Stimulated activated CD4-positive, alpha-beta T cell treated with anti-CD3 and anti-CD28 coated beads, Interleukin-15, amount 100 ng/mL, for 48 hours (primary cell): ENCODE data around the gene PHF11.

Source experiments
- DNase-seq, 2 donors: peaks; one replicate each; pipeline ENCODE4 v3.0.0-alpha.2; 2020; ENCODE audit warnings: low read depth in 2 of 2

The PHF11 gene

DNA sequence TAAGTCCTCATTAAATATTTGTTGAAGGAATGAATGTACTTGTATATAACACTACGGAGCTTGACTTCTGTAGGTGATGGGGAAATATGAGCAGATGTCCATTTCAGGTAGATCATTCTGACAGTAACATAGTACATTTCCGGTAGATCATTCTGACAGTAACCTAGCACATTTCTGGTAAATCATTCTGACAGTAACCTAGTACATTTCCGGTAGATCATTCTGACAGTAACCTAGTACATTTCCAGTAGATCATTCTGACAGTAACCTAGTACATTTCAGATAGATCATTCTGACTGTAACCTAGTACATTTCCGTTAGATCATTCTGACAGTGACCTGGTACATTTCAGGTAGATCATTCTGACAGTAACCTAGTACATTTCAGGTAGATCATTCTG is 2.5 kb downstream of the PHF11 start:
- no peak for DNase-seq

DNA sequence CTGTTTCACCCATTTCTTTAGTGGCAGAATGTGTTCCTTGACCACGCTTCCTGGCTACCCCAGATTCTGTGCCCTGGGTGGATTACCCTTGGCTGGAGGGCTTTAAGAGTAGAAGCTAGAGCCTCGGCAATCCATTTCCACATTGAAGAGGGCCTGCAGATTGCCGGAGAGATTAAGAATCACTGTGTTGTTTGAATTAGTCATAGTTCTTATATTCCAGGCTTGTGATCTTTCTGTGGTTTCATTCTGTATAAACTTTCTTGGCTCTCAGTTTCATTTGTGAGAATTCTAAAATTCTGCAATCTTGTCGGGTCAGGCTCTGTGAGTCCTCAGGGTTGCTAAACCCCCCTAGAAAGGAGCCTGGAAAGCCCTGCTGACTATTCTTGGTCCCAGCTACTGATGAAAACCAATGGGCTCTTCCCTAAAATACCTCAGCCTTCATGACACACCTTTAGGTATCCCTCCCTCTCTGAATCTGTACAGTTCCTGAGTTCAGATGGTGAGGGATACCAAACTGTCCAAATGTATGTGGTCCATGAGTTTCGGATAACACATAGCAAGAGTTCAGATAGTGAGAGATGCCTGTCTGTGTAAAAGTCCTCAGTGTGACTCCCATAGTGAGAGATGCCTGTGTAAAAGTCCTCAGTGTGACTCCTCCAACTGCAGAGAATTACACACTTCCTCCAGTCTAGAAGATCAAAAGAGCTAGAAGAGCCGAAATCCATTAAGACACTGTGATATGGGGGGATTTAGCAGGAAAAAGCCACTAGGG is 4.3 kb downstream of the PHF11 start:
- DNase-seq, result no peak

DNA sequence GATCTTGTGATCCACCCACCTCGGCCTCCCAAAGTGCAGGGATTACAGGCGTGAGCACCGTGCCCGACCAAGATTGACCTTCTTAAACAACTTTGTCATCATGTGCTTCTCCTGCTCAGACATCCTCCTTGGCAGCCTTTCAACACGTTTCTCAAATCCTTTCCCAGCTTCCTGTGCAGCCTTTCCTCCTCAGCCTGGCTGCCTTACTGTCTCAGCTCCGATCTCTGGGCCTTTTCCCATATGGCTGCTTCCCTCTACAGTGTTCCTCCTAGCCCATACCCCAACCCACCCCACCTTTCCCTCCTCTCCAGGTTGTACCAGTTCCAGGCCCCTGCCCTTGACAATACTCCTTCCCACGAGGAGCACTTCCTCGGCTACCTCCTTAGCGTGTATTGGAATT is 7.2 kb downstream of the PHF11 start:
- DNase-seq, result no peak

DNA sequence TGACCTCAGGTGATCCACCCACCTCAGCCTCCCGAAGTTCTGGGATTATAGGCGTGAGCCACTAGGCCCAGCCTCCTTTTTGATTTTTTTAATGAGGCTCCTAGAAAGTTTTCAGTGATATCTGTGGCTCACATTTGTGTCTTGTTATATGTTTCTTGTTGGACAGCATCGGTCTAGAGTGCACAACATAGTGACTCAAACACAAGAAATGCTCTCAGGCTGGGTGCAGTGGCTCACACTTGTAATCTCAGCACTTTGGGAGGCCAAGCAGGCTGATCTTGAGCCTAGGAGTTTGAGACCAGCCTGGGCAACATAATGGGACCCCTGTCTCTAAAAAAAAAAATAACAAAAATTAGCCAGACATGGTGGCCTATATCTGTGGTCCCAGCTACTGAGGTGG is 8.2 kb downstream of the PHF11 start:
- DNase-seq, result no peak

DNA sequence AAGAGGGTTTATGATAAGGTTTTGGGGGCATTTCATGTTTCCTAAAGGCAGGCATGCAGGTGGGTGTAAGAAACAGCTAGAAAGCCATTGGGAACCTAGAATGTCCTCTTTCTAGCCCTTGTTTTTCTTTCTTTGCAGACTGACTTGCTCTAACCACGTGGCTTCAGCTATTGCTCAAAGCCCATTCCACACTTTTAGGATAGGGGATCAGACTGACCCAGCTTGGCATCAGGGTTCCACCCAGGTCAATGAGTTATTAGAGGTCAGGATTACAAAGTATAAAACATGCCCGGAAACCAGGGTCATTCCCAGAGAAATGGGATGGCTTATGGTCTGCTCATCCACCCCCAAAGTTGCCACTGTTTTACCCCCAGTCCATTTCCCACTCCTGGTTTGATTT is 16.8 kb downstream of the PHF11 start:
- DNase-seq, result no peak

DNA sequence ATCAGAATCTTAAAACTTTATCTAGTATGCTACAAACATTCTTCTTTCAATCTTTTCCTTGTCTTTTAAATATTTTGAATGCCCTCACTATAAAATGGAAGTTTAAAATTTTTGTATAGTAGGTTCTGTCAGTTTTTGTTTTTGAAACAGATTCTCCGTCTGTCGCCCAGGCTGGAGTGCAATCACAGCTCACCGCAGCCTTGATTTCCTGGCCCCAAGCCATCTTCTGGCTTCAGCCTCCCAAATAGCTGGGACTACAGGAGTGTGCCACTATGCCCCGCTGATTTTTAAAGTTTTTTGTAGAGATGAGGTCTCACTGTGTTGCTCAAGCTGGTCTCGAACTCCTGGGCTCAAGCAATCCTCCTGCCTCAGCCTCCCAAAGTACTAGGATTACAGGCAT is 20.7 kb downstream of the PHF11 start:
- DNase-seq, result no peak

DNA sequence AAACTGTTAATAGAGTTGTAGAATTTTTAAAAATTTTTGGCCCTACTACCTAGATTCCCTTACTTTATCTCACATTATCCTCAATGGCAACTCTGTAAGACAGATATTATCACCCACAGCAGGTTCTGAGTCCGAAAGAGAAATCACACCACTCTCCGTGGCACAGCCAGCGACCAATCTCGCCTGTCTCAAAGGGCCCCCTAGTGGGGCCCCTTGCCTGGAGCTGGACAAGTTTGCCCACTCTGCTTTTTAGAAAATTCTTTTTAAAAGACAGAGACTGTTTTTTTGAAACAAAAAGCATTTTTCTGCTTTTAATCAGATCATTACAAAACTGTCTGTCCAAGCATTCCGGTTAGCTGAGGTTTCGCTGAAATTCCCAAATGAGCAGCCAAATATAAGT is 21.7 kb downstream of the PHF11 start:
- DNase-seq, result no peak

DNA sequence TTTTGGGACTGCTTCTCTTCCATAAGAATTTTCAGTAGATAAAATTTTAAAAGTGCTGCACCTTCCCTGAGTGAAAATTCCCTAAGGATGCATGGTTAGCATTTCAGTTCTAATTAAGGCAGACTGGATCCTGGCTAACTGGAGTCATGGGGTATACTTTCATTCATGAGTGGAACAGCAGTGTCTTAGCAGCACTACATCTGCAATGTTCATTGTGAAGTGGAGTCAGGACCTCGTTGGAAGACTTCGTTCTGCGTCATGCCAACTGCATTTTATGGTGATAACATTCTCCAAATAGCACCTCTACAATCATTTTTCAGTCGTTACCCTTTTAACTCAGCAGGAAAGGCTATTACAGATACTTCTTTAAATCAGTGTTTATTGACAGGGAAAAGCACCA is 25.5 kb downstream of the PHF11 start:
- no peak for DNase-seq

DNA sequence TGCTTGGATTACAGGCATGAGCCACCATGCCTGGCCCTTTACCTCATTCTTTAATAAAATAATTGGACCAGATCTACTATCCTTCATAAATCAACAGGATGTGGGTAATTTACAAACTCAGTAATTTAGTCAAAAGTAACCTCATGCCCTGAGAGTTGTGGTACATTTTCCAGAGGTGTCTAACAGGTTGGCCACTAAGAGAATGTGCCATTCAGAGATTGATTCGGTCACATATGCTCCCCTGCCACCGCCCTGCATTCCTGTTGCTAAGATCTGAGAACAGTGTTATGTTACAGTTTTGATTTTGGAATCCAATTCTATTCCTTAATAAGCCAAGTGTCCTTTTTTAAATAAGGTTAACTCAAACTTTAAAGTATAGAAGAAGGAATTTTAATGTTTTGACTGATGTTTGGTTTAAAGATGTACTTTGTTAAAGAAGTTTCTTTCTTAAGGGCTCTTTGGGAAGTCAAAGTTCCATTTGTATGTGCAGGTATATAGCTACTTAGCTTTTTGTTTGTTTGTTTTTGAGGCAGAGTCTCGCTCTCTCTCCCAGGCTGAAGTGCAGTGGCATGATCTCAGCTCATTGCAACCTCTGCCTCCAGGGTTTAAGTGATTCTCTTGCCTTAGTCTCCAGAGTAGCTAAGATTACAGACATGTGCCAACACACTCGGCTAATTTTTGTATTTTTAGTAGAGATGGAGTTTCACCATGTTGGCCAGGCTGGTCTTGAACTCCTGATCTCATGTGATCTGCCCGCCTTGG is 29.2 kb downstream of the PHF11 start:
- no peak for DNase-seq

DNA sequence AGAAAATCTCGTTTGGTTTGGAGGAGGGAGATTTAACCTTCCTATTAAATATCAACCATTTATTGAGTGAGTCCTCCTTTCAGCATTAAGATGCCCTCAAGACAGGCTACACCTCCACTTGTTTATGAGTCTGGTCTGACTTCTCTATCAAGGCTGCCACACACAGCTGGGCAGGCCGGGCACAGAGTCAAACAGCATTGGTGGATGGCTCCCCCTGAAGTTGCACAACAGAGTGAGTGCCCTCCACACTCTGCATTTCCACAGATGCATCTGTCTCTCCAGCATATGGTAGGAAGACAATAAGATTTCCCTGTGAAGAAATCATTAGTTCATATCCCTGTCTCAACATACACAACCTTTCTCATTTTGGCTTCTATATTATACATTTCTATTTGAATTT is 31.4 kb downstream of the PHF11 start:
- DNase-seq, result no peak

DNA sequence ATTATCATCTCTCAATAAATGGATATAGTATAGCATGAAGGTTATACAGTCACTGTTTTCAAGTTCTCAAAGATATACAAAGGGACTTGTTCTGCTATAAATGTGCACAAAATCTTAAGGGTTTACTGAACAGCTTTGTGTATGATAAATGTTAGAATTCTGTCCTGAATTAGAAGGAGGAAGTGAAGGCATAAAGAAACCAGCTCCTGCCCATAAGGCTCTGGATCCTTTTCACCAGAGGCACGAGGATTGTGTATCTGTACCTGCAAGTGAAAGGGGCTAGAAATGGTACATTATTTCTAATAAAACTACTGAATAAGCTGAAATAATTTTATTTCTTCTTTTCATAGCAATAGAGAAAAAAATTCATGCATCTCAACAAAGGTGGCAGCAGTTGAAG is 32.4 kb downstream of the PHF11 start:
- DNase-seq, result no peak

DNA sequence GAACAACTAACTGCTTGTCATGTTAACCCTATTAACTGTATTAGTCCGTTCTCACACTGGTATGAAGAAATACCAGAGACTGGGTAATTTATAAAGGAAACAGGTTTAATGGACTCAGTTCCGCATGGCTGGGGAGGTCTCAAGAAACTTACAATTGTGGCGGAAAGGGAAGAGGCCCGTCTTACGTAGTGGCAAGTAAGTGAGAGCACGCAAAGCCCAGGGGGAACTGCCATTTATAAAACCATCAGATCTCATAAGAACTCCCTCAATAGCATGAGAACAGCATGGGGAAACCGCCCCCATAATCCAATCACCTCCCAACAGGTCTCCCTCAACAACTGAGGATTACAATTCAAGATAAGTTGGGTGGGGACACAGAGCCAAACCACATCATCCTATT is 34.7 kb downstream of the PHF11 start:
- no peak for DNase-seq

DNA sequence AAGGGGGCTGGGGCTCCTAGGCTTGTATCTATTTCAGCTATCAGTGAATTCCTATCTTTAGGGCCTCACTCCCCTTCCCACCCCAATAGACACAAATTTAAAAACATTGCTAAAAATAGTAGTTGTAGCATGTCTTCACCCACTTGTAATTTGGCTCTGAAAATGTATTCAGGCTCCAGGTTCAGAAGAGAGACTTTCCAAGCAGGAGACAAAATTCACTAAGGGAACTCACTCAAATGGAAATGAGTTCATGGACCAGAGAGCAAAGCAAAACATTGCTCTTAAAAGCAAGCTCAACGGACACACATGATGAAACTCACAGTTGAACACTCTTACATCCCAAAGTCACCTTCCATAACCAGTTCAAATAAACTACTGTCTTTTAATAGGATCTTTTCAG is 36.8 kb downstream of the PHF11 start:
- no peak for DNase-seq

DNA sequence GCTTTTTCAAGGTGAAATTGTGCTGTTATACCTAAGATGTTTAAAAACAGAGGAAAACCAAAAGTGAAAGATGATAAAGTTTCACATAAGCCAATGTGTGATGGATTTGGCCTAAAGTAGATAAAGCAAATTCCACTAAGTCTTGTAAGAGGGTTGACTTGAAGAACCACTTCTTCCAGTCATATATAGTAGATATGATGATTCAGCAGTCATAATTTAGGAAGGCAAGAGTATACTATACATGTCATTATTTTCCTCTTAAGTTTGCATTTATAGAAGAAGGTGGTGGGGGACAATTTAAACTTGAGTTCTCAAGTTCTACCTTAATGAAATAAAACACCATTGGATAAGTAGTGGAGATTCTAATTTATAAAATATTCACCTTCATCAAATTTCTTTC is 37.3 kb downstream of the PHF11 start:
- DNase-seq, result no peak

DNA sequence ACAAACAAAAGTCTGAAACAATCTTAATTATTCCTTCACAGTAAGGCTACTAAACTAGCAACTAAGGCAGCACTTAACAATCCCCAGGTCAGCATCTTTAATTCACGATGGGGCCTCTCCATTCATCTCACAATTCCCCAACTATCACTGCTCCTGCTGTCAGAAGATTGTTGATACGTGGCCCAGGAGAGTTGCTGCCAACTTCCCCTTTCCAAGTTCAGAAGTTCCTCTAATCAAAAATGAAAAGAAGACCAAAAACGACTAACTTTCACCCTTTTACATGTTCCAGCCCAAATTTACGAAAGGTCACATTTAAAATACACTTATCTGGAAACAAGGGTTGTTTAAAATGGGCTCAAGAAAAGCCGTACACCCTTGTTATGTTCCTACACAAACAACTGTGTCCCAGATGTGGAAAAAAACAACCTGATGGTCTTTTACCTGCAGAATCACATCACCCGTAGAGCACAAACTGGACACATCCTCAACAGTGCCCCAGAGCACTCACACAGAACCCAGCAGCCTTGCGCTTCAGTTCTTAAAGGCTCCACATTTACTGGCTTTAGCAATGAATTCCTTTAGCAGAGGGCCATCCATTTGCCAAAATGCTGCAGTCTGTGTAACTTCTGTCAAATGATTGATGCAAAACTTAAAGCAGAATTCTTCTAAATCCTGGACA is 38.0 kb downstream of the PHF11 start:
- no peak for DNase-seq

DNA sequence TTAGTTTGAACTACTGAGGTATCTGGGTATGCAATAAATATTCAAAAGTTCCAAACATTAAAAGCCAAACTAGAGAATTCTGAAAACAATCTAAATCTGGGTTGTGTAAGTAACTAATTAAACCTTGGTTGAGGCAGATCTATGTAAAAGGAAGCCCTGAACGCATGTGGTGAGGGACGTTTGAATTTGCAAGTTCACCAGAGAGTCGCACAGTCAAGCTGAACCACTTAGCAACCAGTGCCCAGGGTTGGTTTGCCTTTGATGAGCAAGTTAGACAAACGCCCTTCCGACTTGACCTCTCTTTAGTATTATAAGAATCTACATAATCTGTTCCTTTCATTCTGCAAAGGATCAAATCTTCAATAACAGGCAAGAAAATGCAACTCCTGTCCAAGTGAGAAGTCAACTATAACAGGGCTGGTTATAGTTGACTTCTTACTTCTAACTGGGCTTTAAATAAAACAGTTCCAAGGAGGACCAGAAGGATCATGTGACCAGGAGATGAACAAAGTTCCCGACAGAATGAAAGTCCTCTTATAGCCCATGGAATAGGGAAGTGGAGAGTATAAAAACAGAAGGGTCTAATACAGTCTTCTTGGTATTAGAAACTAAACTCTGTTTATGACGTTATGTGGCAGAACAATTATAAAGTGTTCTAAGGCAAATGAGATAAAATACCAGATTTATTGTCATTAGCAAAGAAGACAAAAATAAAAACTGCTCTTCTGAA is 40.6 kb downstream of the PHF11 start:
- no peak for DNase-seq

DNA sequence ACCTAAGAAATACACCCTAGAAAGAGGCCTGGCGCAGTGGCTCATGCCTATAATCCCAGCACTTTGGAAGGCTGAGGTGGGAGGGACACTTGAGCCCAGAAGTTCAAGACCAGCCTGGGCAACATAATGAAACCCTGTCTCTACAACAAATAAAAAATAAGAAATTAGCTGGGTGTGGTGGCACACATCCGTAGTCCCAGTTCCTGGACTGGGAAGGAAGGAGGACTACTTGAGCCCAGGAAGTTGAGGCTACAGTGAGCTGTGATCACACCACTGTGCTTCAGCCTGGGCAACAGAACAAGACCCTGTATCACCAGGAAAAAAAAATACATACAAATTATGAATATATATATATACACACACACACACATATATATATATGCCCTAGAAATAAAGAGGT is 42.7 kb downstream of the PHF11 start:
- DNase-seq, result no peak

DNA sequence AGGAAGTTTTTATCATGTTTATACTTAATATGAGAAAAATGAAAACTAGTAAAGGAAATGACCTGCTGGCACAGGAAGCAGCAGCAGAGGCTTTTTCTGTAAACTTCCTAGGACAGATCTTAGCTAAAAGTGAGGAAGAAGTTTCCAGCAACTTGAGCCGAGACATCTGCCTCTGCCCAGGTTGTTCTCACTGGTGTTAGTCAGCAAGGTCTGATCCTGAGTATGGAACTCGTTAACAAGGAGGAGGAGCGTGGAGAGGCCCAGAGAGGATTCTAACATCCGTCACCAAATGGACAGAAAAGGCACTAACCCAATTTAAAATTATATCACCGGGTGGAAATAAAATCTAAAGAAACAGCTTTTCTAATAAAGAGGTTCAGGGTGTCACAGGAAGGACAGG is 43.6 kb downstream of the PHF11 start:
- no peak for DNase-seq

DNA sequence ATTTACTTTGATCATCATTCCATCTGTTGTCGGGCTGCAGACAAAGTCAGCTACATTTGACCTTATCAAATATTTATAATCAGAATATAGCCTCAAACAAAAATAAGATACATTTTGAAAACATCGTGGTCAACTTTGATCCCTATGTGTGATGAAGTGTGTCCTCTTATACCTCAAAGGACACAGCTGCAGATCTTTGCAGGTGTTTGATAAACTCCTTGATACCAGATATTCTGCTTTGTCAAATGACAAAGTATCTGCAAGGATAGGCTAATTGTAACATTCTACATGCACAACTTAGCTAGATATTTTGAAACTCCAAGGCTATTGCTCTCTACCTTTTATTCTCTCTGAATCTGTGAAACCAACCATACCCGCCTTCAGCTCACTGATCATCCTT is 44.0 kb downstream of the PHF11 start:
- DNase-seq, result no peak

DNA sequence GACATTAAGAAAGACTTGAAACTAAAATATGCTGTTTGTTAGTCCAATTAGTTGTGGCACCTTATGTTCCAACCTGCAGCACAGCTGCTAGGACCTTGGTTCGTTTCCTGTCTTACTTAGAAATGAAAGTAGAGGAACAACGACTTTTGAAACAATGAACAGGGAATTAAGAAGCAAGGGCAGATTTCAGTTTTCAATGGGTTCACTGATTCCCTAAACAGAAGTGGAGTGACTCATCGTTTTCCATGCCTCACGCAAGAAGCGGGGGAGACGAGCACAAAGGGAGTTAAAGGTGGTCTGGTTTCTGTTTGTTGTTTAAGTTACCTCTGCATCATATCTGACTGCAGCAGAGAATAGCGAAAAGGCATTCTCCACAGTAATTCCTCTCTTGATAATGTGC is 44.8 kb downstream of the PHF11 start:
- no peak for DNase-seq

DNA sequence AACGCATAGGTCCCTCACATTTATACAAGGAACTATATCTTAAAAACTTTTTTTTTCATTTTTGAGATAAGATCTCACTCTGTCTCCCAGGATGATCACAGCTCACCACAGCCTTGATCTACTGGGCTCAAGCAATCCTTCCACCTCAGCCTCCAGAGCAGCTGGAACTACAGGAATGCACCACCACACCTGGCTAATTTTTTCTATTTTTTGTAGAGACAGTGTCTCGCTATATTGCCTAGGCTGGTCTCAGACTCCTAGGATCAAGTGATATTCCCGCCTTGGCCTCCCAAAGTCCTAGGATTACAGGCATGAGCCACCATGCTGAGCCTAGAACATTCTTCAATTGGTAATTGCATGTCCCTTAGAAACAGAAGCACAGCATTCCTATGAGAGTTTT is 47.9 kb downstream of the PHF11 start:
- no peak for DNase-seq

DNA sequence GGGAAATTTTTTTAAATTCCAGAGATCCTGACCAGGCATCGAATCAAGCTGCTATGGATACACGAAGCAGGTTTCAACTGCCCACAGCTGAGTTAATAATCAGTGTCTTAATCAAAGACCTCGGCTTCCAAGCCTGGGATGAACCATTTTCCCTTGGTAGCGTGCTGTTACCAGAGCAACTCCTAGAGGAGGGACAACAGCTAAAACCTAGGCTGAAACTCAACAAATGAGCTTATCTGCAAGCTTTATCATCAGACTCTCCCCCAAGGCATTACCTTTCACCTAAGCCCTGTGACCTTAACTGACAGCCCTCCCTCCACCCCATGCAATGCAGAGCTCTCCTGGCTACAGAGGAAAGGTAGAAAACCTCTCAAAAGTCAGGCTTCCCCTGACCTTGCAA is 49.9 kb downstream of the PHF11 start:
- DNase-seq, result no peak
